ENCODE data around the gene ZNF784.

GRCh38 chr19:55641426-55642152 lies 17.2 kb upstream of the ZNF784 start:
- no peak for TF ChIP-seq CTCF (IDR thresholded peaks at IDR 0.05; ENCODE audit: low read depth, low read length, missing input control)
- TF ChIP-seq YY1 (IDR thresholded peaks at IDR 0.05) = no peak
- no peak for TF ChIP-seq SP1 (IDR thresholded peaks at IDR 0.05)
